OCI-M1 (cell line): ENCODE results near the gene CATSPERD.

Experiments
- DNase-seq: peaks from one replicate; lab custom pipeline; 2025; lab: John Stamatoyannopoulos, UW

Gene CATSPERD

DNA sequence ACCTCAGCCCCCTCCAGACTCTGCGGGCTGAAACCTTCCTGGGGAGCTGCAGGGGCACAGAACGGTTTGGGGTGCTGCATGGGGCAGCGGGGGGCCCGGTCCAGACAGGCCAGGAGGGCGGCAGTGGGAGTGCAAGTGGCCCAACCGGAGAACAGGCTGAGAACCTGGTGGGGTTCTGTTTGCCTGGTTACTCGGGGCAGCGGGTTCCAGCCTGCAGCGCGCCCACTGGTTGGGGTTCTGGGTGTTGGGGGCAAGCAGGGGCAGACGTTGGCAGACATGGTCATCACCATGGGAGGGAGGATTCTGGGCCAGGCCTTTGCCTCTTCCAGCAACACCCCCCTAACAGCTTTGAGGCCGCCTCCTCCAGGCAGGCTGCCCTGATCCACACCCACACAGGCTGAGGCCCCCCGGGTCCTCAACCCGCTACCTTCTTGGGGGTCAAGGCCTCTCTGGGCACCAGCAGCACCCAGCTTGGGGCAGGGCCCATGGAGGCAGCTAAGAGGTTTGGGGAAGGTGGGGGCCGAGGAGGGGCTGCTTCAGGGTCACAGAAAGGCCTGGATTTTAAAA, 64.2 kb downstream of the CATSPERD start, which contains the start of gene PRR22:
Gene PRR22 (minus strand): TSS at position 166 of the 567 bp plus-strand sequence. CDS start 86 bp downstream, at position 80.
- no peak for DNase-seq

DNA sequence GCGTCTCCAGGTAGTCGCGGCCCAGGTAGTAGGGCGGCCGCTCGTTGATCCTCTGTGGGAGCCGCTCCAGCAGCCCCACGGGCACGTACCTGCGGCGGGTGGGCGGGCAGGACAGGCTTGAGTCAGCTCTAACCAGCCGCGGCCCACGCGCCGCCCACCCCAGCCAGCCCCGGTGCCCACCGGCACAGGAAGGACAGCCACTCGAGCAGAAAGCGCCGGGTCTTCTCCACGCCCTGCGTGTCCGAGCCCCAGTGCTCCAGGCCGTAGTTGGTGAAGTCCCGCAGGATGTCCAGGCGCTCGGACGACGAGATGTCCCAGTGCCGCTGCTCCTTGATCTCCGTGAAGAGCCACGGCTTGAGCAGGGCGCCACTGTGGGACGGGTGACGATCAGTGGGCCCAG, 65.0 kb downstream of the CATSPERD start:
- DNase-seq = no peak

DNA sequence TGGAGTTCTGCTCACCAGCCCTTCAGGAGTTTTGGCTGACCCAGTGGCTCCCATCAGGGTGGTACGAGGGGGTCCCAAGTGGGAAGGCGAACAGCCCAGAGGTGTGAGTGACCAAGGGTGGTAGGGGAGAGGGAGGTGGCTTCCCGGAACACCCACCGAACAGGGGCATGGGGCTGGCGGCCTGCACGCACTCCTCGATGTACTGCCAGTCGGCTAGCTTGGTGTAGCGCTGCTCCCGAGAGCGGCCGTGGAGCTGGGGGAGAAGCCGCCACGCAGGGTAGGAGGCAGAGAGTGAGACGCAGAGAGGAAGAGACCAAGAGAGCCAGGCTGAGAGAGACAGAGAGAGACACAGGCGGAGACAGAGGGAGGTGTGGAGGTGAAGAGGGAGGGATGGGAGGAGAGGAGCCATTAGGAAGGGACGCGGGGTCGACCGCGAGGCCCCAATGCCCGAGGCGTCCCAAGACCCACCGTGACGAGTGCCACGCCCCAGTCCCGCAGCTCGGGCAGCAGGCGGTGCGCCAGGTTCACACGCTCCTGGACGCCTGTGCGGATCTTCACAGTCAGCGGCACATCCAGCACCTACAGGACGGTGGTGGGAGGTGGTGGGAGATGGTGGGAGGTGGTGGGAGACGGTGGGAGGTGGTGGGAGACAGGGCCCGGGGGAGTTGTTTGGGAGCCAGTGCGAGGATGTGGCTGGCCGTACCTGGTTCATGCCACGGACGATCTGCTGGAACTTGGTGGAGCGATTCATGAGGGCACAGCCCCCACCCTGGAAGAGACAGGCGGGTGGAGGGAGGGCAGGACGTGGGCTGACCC, 66.4 kb downstream of the CATSPERD start:
- DNase-seq = no peak

DNA sequence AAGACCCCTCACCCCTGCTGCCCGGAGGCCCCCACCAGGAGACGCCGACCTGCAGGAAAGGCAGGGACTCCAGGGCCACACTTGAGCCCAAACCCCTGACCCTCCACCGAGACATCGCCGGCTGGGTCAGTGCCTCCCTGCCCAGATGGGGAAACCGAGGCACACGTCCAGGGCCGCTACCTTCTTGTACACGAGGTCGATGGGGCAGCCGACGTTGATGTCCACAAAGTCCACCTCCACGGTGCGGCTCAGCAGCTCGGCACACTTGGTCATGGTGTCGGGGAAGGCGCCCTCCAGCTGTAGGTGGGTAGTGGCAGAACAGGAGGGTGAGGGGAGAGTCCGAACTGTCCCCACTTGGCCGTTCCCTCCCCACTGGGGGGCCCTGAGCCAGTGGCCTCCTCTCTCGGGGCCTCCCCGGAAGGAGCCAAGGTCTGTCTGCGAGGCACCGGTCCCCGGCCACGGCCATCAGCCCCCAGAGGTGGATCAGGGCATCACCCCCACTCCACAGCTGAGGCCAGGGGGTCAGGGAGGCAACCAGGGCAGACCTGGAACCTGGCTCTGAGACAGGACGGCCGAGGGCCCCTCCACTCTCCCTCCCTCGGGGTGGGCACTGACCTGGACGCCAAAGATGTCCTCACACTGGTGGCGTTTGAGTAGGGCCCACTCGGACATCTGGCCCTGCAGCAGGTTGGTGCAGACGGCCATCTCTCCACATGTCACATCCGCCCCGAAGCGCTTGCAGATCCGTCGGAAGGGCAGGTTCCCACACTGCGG, 67.2 kb downstream of the CATSPERD start:
- DNase-seq = no peak

DNA sequence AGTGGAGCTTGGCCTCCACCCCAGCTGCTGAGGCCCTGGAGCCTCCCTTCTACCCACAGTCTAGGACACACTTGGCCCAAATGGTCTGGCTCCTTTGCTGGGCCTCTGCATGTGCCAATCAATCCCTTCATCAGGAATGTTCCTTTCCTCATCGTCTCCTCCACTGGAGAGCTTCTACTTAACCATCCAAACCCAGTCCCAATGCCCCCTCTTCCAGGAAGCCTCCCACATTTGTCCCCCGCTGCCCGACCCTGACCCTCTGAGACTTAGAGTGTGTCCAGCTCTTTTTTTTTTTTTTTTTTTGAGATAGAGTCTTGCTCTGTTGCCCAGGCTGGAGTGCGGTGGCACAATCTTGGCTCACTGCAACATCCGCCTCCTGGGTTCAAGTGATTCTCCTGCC, 68.0 kb downstream of the CATSPERD start:
- DNase-seq = no peak

DNA sequence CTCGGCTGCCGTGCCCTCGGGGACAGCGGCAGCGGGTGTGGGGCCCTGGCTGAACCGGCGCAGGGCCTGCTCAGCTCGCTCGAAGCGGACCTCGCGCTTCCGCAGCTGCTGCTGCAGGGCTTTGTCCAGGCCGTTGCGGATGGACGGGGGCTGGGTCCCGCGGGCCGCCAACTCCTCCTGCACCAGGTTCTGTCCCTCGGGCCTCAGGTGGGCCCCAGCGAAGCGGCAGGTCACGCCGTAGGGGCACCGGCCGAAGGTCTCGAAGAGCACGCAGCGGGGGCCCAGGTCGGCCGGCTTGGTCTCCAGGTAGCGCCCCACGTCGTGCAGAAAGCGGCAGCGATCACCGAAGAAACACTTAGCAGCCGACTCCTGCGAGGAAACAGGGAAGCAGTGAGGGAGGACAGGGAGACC, 68.9 kb downstream of the CATSPERD start:
- no peak for DNase-seq

DNA sequence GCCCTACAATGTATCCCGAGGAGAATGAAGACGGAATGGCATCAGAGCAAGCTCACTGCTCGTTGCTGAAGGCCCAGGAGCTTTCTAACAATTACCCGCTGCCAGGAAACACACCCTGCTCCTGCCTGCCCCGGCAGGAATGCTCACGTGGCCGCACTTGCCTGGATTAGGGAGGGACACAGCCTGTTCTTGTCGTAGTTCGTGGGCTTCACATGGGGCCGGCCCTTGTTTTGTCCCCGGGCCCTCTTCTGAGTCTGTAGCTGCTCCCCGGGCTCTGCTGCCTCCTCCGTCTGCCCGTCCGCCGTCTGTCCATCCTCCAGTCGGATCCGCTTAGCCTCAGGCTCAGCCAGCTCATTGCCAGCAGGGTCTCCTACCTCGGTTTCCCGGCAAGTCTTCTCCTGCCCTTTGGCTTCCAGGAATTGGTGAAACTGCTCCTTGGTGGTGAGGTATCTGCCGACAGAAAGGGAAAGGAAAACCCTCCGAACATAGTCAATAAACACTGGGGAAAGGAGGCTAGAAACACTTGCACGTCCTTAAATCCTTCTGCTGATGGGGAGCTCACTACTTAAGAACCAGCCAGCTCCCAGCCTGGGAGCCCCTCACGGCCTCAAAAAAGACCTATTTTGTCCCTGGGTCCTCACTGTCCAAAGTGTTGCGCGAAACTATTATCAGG, 69.6 kb downstream of the CATSPERD start:
- no peak for DNase-seq

DNA sequence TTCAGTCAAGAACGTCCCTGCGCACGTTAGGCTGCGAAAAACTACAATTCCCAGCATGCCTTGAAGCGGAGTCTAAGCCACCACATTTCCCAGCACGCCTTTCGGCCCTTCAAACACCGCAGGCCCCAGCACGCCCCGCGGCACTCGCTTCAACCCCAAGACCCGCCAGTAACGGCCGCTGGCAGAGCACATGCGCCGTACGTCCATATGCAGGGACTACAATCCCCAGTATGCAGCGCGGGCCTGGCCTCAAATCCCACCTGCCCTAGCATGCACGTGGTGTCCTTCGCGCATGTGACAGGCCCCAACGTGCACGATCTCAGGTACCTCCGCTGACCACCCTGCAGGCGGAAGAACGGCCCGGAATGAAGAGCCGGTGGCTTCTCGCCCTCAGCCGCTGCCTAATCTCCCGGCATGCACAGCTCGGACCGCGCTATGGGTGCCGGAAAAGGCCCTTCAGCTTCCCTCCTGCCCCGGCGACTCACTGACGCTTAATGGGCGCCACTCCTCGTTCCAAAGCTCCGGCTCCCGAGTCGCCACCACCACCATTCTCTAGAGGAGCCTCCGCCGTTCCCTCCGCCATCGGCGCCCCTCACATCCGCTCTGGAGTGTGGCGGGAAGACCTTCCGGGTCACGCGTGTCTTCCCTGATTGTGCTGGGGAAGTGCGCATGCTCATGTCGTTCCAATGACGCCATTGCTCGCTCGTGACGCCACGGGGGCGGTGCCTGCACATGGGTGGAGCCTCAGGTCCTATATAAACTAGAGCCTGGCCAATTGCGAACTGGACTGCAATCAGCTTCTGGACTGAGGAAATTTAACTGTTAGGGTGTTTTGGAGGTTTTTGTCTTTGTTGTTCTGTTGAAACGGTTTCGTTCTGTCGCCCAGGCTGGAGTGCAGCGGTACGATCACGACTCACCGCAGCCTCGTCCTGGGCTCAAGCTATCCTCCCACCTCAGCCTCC, 70.4 kb downstream of the CATSPERD start, which contains the start of gene DUS3L:
Gene DUS3L (minus strand): TSS at position 605 of the 962 bp plus-strand sequence. CDS start 22 bp downstream, at position 583.
- peak; percentile 96 for DNase-seq

DNA sequence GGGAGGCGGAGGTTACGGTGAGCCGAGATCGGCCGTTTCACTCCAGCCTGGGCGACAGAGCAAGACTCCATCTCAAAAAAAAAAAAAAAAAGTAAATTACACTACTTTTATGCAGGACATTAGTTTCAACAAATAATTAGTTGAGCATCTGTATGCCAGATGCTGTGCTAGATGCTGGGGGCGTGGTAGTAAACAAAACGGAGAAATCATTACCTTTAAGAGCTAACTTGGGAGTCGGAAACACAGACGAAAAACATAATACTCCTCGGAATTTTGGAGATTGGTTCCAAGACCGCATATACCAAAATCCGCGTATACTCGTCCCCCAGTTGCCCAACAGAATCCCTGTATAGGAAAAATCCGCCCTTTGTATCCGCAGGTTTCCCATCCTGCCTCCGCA, 71.8 kb downstream of the CATSPERD start:
- DNase-seq = no peak

DNA sequence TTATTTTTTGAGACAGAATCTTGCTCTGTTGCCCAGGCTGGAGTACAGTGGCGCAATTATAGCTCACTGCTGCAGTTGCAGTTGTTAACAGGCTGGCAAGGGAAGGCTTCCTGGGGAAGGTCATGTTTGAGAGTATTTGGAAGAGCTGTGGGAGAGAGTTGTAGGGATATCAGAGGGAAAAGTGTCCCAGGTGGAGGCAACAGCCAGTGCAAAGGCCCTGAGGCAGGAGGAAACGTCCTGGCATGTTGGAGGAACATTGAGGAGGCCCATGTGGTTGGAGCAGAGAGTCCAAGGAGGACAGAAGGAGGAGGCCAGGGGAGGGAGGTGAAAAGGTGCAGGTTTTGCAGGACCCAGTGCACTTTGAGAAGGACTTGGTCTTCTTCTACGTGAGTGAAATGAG, 72.8 kb downstream of the CATSPERD start:
- no peak for DNase-seq

DNA sequence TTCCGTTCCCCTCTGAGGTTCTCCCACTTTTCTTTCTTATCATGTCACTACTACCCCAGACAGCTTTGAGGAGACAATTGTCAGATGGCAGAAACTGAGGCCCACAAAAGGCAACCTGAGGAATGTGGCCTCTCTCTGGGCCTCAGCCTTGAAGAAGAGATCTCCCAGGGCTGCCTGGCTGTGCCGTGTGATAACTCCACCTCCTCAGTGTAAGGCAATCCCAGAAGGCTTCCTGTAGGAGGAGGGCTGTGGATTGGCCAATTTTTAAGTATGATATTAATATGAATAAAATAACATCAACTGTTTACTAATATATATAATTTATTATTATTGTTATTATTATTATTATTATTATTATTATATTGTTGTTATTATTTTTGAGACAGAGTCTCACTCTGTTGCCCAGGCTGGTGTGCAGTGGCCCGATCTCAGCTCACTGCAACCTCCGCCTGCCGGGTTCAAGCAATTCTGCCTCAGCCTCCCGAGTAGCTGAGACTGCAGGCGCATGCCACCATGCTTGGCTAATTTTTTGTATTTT, 75.0 kb downstream of the CATSPERD start:
- no peak for DNase-seq

DNA sequence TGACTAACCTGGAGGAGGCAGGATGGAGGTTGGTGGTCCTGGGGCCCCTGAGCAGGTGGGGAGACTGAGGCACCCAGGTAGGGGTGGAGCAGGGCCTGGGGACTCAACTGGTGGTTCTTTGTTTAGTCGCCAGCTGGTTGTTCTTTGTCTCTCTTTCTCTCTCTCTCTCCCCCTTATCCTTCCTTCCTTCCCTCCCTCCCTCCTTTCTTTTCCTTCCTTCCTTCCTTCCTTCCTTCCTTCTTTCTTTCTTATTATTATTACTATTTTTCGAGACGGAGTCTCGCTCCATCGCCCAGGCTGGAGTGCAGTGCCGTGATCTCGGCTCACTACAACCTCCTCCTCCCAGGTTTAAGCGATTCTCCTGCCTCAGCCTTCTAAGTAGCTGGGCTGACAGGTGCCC, 77.8 kb downstream of the CATSPERD start:
- no peak for DNase-seq

DNA sequence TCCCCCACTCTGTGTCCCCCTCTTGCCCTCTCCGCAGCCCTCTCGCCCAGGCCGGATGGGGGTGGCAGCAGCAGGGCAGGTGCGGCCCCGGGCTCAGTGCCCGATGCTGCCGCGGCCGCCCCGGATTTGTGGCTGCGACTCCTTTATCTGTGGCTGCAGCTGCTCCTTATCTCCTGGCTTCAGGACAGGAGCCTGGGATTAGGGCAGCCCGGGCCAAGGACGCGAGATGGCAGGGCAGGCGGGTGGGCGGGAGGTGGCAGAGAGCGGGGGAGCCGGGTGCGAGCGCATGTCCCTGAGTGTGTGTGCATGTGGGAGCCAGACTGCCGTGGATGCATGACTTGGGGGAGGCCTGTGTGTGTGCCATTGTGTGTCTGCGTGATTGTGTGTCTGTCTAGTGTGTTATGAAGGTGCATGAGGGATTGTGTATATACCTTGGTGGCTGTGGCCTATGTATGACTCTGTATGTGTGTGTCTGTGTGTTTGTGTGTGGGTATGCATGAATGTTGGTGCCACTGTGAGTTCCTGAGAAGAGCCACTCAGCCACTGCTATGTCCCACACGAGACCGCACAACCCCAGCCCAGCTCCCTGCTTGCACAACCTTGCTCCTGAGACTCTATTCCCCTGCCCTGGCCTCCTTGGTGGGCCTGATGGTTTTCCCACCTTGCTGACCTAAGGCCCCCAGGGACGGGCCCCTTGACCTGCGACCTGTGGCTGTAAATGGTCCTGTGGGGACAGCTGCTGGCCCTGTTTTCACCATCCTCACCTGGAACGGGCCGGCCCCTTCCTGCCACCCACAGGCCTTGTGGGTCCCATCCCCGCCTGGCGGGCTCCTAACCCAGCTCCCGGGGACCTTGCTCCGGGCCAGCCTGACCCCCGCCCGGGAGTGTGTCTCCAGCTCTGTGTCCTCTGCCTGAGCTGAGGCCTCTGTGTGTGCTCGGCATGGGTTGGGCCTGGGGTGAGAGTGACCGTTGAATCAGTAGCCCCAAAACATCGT, 79.1 kb downstream of the CATSPERD start:
- DNase-seq = peak; percentile 94

DNA sequence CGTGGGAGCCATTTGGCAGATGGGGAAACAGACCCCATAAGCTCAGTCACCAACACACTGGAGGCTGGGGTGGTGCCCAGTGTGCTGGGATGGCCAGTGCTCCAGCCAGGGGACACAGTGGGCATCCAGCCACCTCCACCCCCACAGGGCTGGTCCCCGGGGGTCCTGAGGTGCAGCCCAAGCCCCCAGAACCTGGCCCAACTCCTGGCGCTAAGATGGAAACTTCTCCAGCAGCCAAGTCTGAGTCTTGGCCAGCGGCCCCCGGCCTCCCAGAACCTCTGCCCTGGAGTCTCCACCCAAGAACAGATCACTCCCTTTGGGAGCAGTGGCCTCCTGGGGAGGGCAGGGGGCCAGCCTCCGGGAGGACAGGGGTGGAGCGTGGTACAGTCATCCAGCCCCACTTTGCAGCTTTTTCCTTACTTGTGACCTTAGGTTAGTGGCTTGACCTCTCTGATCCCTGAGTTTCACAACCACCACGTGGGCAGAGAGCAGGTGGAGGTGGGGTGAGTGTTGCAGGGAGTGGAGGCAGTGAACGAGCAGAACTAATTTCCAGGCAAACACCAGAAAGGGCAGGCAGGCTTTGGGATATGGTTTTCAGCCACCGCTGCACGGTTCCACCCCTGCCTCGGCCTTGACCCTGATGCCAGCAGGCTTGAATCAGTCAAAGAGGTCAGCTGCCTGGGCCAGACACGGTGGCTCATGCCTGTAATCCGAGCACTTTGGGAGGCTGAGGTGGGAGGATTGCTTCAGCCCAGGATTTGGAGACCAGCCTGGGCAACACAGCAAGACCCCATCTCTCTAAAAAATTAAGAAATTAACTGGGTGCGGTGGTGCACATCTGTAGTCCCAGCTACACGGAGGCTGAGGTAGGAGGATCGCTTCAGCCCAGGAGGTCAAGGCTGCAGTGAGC, 80.2 kb downstream of the CATSPERD start:
- no peak for DNase-seq

DNA sequence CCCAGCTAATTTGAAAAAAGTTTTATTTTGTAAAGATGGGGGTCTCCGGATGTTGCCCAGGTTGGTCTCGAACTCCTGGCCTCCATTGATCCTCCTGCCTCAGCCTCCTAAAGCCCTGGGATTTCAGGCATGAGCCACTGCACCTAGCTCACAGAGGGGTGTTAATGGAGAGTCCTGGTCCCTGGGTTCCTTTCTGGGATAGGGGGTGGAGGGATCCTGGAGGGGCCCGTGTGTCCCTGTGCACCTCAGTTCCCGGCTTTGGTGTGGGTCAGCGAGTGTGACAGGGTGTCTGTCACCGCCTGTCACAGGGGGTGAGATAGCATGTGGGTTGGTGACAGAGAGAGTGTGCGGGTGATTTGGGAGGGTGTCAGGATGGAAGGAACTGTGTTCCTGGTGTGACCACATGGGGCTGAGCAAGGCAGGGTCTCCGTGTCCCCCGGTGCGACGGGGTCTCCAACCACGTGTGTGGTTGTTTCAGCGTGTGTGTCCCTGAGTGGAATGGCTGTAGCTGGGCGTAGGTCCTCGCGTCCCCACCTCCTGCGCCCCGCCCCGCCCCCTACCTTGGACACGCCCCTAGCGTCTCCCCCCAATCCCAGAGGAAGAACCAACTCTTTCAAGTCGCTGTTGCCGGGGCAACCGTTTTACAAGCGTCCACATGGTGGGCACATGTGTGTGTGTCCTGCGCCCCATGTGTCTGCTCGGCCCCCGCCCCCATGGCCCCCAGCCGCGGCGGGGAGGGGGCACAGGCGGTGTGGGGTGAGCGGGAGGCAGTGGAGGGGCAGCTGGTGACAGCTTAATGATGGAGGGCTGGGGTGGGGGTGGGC, 81.6 kb downstream of the CATSPERD start:
- DNase-seq = no peak

DNA sequence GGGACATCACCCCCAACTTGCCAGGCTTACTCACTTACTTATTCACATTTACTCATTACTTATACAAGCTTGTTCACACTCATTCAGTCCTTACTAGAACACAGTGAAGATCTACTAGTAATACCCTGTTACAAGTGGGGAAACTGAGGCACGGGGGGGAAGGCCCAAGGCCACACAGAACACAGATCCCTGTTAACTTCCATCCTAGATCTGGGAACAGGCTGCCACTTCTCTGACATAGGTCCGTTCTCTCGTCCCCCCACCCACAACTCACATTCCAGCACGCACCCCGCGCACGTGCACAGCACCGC, 83.0 kb downstream of the CATSPERD start:
- DNase-seq = no peak

DNA sequence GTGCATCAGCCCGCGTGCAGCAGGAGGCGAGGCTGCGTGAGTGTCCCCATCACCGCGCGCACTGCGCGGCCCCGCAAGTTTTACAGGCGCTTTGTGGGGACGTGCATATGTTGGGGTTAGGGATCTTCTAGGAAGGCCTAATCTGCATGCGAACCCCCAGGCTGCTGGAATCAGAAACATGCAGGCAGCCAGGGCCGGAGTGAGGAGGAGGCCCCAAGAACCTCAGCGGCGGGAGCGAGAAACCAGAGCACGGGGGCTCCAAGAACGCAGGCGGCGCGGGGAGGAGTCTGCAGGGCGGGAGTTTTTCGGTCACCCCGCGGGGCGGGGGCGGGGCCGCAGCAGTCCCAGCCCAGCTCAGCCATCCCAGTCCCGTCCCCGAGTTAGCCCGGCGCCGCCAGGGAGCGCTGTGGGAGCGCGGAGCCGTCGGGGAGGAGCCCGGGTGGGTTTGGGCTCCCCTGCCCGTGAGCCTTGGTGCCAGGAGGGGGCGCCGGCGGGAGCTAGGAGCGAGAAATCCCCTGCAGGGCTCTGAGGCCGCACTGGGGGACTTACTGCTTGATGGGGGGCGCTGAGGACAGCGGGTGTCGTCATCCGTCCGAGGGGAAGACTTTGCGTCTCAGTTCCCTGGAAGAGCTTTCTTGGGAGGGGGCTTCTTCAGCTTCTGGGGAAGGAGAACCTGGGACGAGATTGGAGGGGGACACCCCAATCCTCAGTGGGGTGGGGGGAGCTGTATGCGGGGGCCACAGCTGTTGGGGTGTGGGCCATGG, 83.5 kb downstream of the CATSPERD start:
- peak; percentile 93 for DNase-seq
